Keratinocyte (primary cell): ENCODE results near the gene CBX2. TPM values are rescaled to one million over a fixed set of nuclear protein-coding genes. Genes with fewer than 3 reads are reported as not detected.

ENCODE experiments used
- DNase-seq: peaks from one replicate; pipeline ENCODE4 v3.0.0-alpha.2; 2011; ENCODE audit warnings: low read depth, missing footprints, low spot score
- FAIRE-seq: peaks from 2 replicates; lab custom pipeline; 2011; peaks lifted over from hg19 to GRCh38; lab: Jason Lieb, UNC
- H2AFZ ChIP-seq: 2 replicates; pipeline ENCODE4 v1.6.0; 2012; ENCODE audit warnings: low read length, control low read depth, inconsistent platforms; ENCODE audit not compliant: control insufficient read depth
- H3K27ac ChIP-seq: 2 replicates; pipeline ENCODE4 v1.5.1; 2011; ENCODE audit warnings: low read length; ENCODE audit not compliant: control insufficient read depth, insufficient read depth
- H3K27me3 ChIP-seq: 3 replicates; pipeline ENCODE4 v1.6.0; 2011; ENCODE audit warnings: low read length; ENCODE audit not compliant: control insufficient read depth, insufficient read depth; ENCODE audit errors: extremely low read depth
- H3K36me3 ChIP-seq, 2 experiments: 2 replicates in 1 of 2; 3 replicates in 1 of 2; pipeline ENCODE4 v1.5.1; 2011; ENCODE audit warnings: low read length in 2 of 2, mild to moderate bottlenecking in 1 of 2; ENCODE audit not compliant: control insufficient read depth in 2 of 2, insufficient read depth in 2 of 2; ENCODE audit errors: extremely low read depth in 1 of 2
- H3K4me1 ChIP-seq: 3 replicates; pipeline ENCODE4 v1.5.1; 2011; ENCODE audit warnings: low read length; ENCODE audit not compliant: control insufficient read depth, insufficient read depth; ENCODE audit errors: extremely low read depth
- H3K4me2 ChIP-seq: 3 replicates; pipeline ENCODE4 v1.6.0; 2011; ENCODE audit warnings: low read depth, low read length; ENCODE audit not compliant: control insufficient read depth, insufficient read depth; ENCODE audit errors: extremely low read depth
- H3K4me3 ChIP-seq, 3 experiments: fragments of 200-600 bp in 1 of 3; sonication (generic) in 1 of 3; 2 replicates in 2 of 3; 3 replicates in 1 of 3; pipeline ENCODE4 v1.5.1; 2011 to 2016; ENCODE audit warnings: low read length in 3 of 3, mild to moderate bottlenecking in 3 of 3, control low read depth in 2 of 3, inconsistent platforms in 1 of 3, low read depth in 1 of 3, mixed read lengths in 1 of 3, mixed run types in 1 of 3, moderate library complexity in 1 of 3; ENCODE audit not compliant: control insufficient read depth in 2 of 3, insufficient read depth in 2 of 3; ENCODE audit errors: extremely low read depth in 1 of 3
- H3K79me2 ChIP-seq: 2 replicates; pipeline ENCODE4 v1.6.0; 2012; ENCODE audit warnings: low read length; ENCODE audit not compliant: control insufficient read depth, insufficient read depth
- H3K9ac ChIP-seq: 3 replicates; pipeline ENCODE4 v1.6.0; 2011; ENCODE audit warnings: low read length; ENCODE audit not compliant: control insufficient read depth, insufficient read depth; ENCODE audit errors: extremely low read depth
- H3K9me1 ChIP-seq: 3 replicates; pipeline ENCODE4 v1.6.0; 2011; ENCODE audit warnings: low read length; ENCODE audit not compliant: control insufficient read depth, insufficient read depth; ENCODE audit errors: extremely low read depth
- H3K9me3 ChIP-seq: 2 replicates; pipeline ENCODE4 v1.5.1; 2012; ENCODE audit warnings: low read depth, low read length; ENCODE audit not compliant: control insufficient read depth
- H4K20me1 ChIP-seq: 3 replicates; pipeline ENCODE4 v1.6.0; 2011; ENCODE audit warnings: low read length; ENCODE audit not compliant: control insufficient read depth, insufficient read depth; ENCODE audit errors: extremely low read depth
- CTCF ChIP-seq, 3 experiments: IDR thresholded peaks in 1 of 3; conservative IDR thresholded peaks in 1 of 3; optimal IDR thresholded peaks in 1 of 3; 2 replicates in 2 of 3; 3 replicates in 1 of 3; pipeline versions ENCODE3 to v1.5.1; 2011; ENCODE audit warnings: low read length in 3 of 3, mild to moderate bottlenecking in 3 of 3, moderate library complexity in 2 of 3, control low read depth in 1 of 3, inconsistent platforms in 1 of 3; ENCODE audit not compliant: insufficient read depth in 2 of 3; ENCODE audit errors: extremely low read depth in 1 of 3
- EZH2 ChIP-seq: IDR thresholded peaks from one replicate; pipeline ENCODE4 v1.6.1; 2012; ENCODE audit warnings: inconsistent platforms, mild to moderate bottlenecking, low read length, moderate library complexity
- dilution Hi-C: fragments of 300-500 bp; cut with MboI; formaldehyde crosslinking; loops from one replicate; pipeline ENCODE4 v1.7.0; 2020; ENCODE audit warnings: low sequenced_read_pairs; ENCODE audit not compliant: extremely low pct_ligation_motif_present
- polyA plus RNA-seq, 5 experiments: library from polyadenylated mRNA; depleted of rRNA in 3 of 5; stranded (reverse) in 3 of 5; stranded (forward) in 1 of 5; unstranded in 1 of 5; fragments of >200 nt; gene quantifications; 1 replicate in 1 of 5; 2 replicates in 3 of 5; 3 replicates in 1 of 5; pipeline versions ENCODE4 v1.2.1 to v1.2.3, GENCODE V29; 2011 to 2012; ENCODE audit warnings: missing spikeins in 2 of 5, low read depth in 1 of 5, low replicate concordance in 1 of 5

The CBX2 gene
- polyA plus RNA-seq, 1 donor (not counting 4 experiments of a cell fraction or from before 2014, with no cell fraction given): 1.7 TPM

- Histone ChIP-seq H3K4me2 (peak overlapping the region; percentile 64), H3K27me3 (peaks cover 56% of the 10 kb centered on the region)
Measured at GRCh38 chr17:79792341-79792871, 14.5 kb downstream of the CBX2 start.

DNA sequence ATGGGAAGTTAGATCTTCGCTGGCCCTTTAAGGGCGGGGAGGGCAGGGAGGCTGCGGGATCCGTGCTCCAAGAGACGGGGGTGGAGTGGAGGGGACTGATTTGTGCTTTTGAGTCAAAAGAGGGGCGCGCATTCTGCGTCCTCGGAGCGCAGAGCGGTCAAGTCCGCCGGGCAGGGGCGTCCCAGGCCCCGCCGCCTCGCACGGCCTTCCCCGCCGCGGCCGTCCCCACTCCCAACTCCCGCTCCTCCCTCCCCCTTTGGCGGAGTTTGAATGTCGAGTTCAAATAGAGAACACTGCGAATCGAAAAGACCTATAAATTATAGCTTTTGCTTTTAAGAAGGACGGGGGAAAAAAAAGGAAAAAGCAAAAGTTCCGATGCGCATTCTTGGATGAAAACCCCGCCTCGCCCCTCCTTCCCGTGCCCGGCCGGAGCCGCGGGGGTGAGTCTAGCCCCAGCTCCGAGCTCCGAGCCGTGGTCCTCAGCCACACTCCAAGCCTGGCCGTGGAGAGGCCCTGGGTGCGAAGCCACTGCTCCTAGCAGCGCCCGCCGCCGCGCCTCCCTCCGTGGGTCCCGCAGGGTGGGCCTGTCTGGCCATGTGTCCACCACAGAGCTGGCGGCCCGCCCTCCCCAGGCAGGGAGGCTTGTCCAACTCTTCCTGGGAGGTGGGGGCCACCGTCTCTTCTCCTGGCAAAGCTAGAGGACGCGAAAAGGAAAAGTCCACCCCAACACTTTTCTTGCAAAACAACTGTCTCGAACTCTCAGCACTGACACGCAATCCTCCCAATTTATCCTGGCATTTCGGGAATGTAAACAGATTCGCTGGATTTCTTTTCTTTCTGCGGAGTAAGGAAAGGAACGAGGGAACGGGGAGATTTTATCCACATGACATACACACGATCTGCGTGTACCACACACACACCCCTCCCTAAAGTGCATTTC lies 15.3 kb downstream of the CBX2 start:
- FAIRE-seq: no peak
- DNase-seq: no peak
- Histone ChIP-seq H3K4me1 (peaks cover 25% of the 10 kb centered on the region), H3K9ac (no peak overlapping the region), H3K4me3 (peak overlapping the region in 1 of 3 experiments; percentile 46), H3K9me3 (no peaks in the 10 kb centered on the region), H3K36me3 (peaks cover 6 to 8% of the 10 kb centered on the region in 2 experiments), H4K20me1 (no peaks in the 10 kb centered on the region), H3K4me2 (peak overlapping the region; percentile 64), H2AFZ (no peak overlapping the region), H3K27me3 (peaks cover 62% of the 10 kb centered on the region), H3K27ac (no peak overlapping the region), H3K79me2 (no peaks in the 10 kb centered on the region), H3K9me1 (no peaks in the 10 kb centered on the region)
- dilution Hi-C loops: no loop called here
- TF ChIP-seq EZH2: peak; percentile 35
- TF ChIP-seq CTCF (optimal IDR thresholded peaks at IDR 0.05 in 1 of 3, IDR thresholded peaks at IDR 0.05 in 1 of 3, conservative IDR thresholded peaks at IDR 0.05 in 1 of 3; ENCODE audit: extremely low read depth in 1 of 3, insufficient read depth in 2 of 3, low read length in 3 of 3): no peak

More at GRCh38 chr17:79792341-79792871, 14.5 kb downstream of the CBX2 start:
- H3K9me3 ChIP-seq: no peaks in the 10 kb centered on the region
- H3K36me3 ChIP-seq: peaks cover 6 to 8% of the 10 kb centered on the region in 2 experiments
- DNase-seq (no peak), FAIRE-seq (no peak)
- H2AFZ ChIP-seq: no peak overlapping the region
- no peaks in the 10 kb centered on the region for H3K9me1 ChIP-seq
- no peaks in the 10 kb centered on the region for H3K79me2 ChIP-seq
- H3K4me3 ChIP-seq: peak overlapping the region in 1 of 3 experiments; percentile 33
- TF ChIP-seq EZH2 (no peak), CTCF (optimal IDR thresholded peaks at IDR 0.05 in 1 of 3, IDR thresholded peaks at IDR 0.05 in 1 of 3, conservative IDR thresholded peaks at IDR 0.05 in 1 of 3; ENCODE audit: extremely low read depth in 1 of 3, insufficient read depth in 2 of 3, low read length in 3 of 3) (no peak)
- H3K4me1 ChIP-seq: peaks cover 20% of the 10 kb centered on the region
- no peaks in the 10 kb centered on the region for H4K20me1 ChIP-seq
- H3K27ac ChIP-seq: no peak overlapping the region
- dilution Hi-C loops: no loop called here
- H3K9ac ChIP-seq: no peak overlapping the region
